ENCODE data around the gene ATXN2.

Gene ATXN2

GRCh38 chr12:111448266-111448830, 150.8 kb downstream of the ATXN2 start:
- Mint-ChIP-seq H3K36me3 (ENCODE audit: low read depth) (peaks cover 54% of the 10 kb centered on the region), H3K9me3 (no peaks in the 10 kb centered on the region), H3K27me3 (no peaks in the 10 kb centered on the region), H3K4me1 (peaks cover 75% of the 10 kb centered on the region), H3K27ac (peak overlapping the region; percentile 58), H3K4me3 (no peak overlapping the region)
- no peak for DNase-seq
- ATAC-seq = no peak

- Mint-ChIP-seq H3K27ac (peak overlapping the region; percentile 58), H3K4me1 (peaks cover 81% of the 10 kb centered on the region), H3K27me3 (no peaks in the 10 kb centered on the region), H3K4me3 (no peak overlapping the region), H3K9me3 (no peaks in the 10 kb centered on the region), H3K36me3 (ENCODE audit: low read depth) (peaks cover 54% of the 10 kb centered on the region)
- DNase-seq = no peak
- ATAC-seq = no peak
Measured at GRCh38 chr12:111447571-111448265, 151.4 kb downstream of the ATXN2 start.

- peaks cover 54% of the 10 kb centered on the region for H3K36me3 Mint-ChIP-seq (ENCODE audit: low read depth)
- no peak for DNase-seq
- no peaks in the 10 kb centered on the region for H3K27me3 Mint-ChIP-seq
- ATAC-seq = no peak
- H3K4me3 Mint-ChIP-seq = no peak overlapping the region
- H3K4me1 Mint-ChIP-seq = peaks cover 88% of the 10 kb centered on the region
- H3K9me3 Mint-ChIP-seq = no peaks in the 10 kb centered on the region
- peak overlapping the region; percentile 67 for H3K27ac Mint-ChIP-seq
Measured at GRCh38 chr12:111446631-111447570, 152.2 kb downstream of the ATXN2 start.

- H3K4me3 Mint-ChIP-seq = no peak overlapping the region
- DNase-seq (no peak), ATAC-seq (no peak)
- no peaks in the 10 kb centered on the region for H3K9me3 Mint-ChIP-seq
- peak overlapping the region; percentile 67 for H3K27ac Mint-ChIP-seq
- peaks cover 89% of the 10 kb centered on the region for H3K4me1 Mint-ChIP-seq
- H3K36me3 Mint-ChIP-seq (ENCODE audit: low read depth) = peaks cover 46% of the 10 kb centered on the region
- H3K27me3 Mint-ChIP-seq = no peaks in the 10 kb centered on the region
Measured at GRCh38 chr12:111445726-111446581, 153.2 kb downstream of the ATXN2 start.

- ATAC-seq (peak; percentile 85), DNase-seq (peak; percentile 86)
- H3K4me3 Mint-ChIP-seq = peak overlapping the region; percentile 61
- peaks cover 46% of the 10 kb centered on the region for H3K36me3 Mint-ChIP-seq (ENCODE audit: low read depth)
- H3K27me3 Mint-ChIP-seq = no peaks in the 10 kb centered on the region
- H3K4me1 Mint-ChIP-seq = peaks cover 90% of the 10 kb centered on the region
- no peaks in the 10 kb centered on the region for H3K9me3 Mint-ChIP-seq
- peak overlapping the region; percentile 80 for H3K27ac Mint-ChIP-seq
Measured at GRCh38 chr12:111444925-111445725, 154.0 kb downstream of the ATXN2 start.

- no peak for DNase-seq
- H3K9me3 Mint-ChIP-seq = no peaks in the 10 kb centered on the region
Measured at GRCh38 chr12:111444314-111444924, 154.7 kb downstream of the ATXN2 start.

GRCh38 chr12:111443586-111443985, 155.5 kb downstream of the ATXN2 start:
- DNase-seq (peak; percentile 52), ATAC-seq (peak; percentile 76)
- peak overlapping the region; percentile 61 for H3K4me3 Mint-ChIP-seq
- peak overlapping the region; percentile 80 for H3K27ac Mint-ChIP-seq
- no peaks in the 10 kb centered on the region for H3K9me3 Mint-ChIP-seq
- H3K36me3 Mint-ChIP-seq (ENCODE audit: low read depth) = peaks cover 44% of the 10 kb centered on the region
- peaks cover 86% of the 10 kb centered on the region for H3K4me1 Mint-ChIP-seq
- H3K27me3 Mint-ChIP-seq = no peaks in the 10 kb centered on the region

More at GRCh38 chr12:111444314-111444924, 154.7 kb downstream of the ATXN2 start:
- peak overlapping the region; percentile 80 for H3K27ac Mint-ChIP-seq
- H3K4me1 Mint-ChIP-seq = peaks cover 88% of the 10 kb centered on the region
- no peaks in the 10 kb centered on the region for H3K27me3 Mint-ChIP-seq
- H3K36me3 Mint-ChIP-seq (ENCODE audit: low read depth) = peaks cover 47% of the 10 kb centered on the region
- peak; percentile 11 for ATAC-seq
- H3K4me3 Mint-ChIP-seq = peak overlapping the region; percentile 61

GRCh38 chr12:111443086-111443485, 156.0 kb downstream of the ATXN2 start:
- Mint-ChIP-seq H3K4me3 (no peak overlapping the region), H3K27me3 (no peaks in the 10 kb centered on the region), H3K4me1 (peaks cover 89% of the 10 kb centered on the region), H3K9me3 (no peaks in the 10 kb centered on the region), H3K36me3 (ENCODE audit: low read depth) (peaks cover 42% of the 10 kb centered on the region), H3K27ac (peak overlapping the region; percentile 80)
- ATAC-seq = no peak
- no peak for DNase-seq

- Mint-ChIP-seq H3K4me3 (no peak overlapping the region), H3K27ac (peak overlapping the region; percentile 80), H3K27me3 (no peaks in the 10 kb centered on the region), H3K36me3 (ENCODE audit: low read depth) (peaks cover 41% of the 10 kb centered on the region), H3K9me3 (no peaks in the 10 kb centered on the region), H3K4me1 (peaks cover 89% of the 10 kb centered on the region)
- ATAC-seq (no peak), DNase-seq (no peak)
Measured at GRCh38 chr12:111442301-111443045, 156.6 kb downstream of the ATXN2 start.

- DNase-seq = no peak
- Mint-ChIP-seq H3K9me3 (no peaks in the 10 kb centered on the region), H3K4me3 (no peak overlapping the region), H3K27me3 (no peaks in the 10 kb centered on the region), H3K27ac (peak overlapping the region; percentile 11), H3K36me3 (ENCODE audit: low read depth) (peaks cover 36% of the 10 kb centered on the region), H3K4me1 (peaks cover 93% of the 10 kb centered on the region)
- ATAC-seq = no peak
Measured at GRCh38 chr12:111441107-111441928, 157.8 kb downstream of the ATXN2 start.

- Mint-ChIP-seq H3K4me1 (peaks cover 93% of the 10 kb centered on the region), H3K9me3 (no peaks in the 10 kb centered on the region), H3K4me3 (no peak overlapping the region), H3K36me3 (ENCODE audit: low read depth) (peaks cover 29% of the 10 kb centered on the region), H3K27ac (peak overlapping the region; percentile 19), H3K27me3 (no peaks in the 10 kb centered on the region)
- DNase-seq (no peak), ATAC-seq (no peak)
Measured at GRCh38 chr12:111440631-111441030, 158.5 kb downstream of the ATXN2 start.

- ATAC-seq = no peak
- Mint-ChIP-seq H3K4me3 (no peak overlapping the region), H3K36me3 (ENCODE audit: low read depth) (peaks cover 28% of the 10 kb centered on the region)
Measured at GRCh38 chr12:111440152-111440551, 159.0 kb downstream of the ATXN2 start.

More at GRCh38 chr12:111440152-111440551, 159.0 kb downstream of the ATXN2 start:
- DNase-seq = no peak
- Mint-ChIP-seq H3K4me1 (peaks cover 93% of the 10 kb centered on the region), H3K9me3 (no peaks in the 10 kb centered on the region), H3K27me3 (no peaks in the 10 kb centered on the region), H3K27ac (peak overlapping the region; percentile 59)
